Measurements from ENCODE around the gene RHBDD2. TPM values are rescaled to one million over a fixed set of nuclear protein-coding genes. Genes with fewer than 3 reads are reported as not detected.
A peak's percentile ranks its signal among the peaks of the same experiment; 100 is the strongest.
"Not testable (repeated sequence)": the region's sequence is repeated elsewhere in the genome, so short reads cannot be mapped to it uniquely, and the experiment has no call there.

The RHBDD2 gene
- total and polyA plus RNA-seq, 4 experiments from 2014 or later, result 47.1 to 119 (median 80.7) TPM

GRCh38 chr7:75888464-75889222, 9.8 kb downstream of the RHBDD2 start:
- Histone ChIP-seq H3K4me3 (ENCODE audit: low read length in 2 of 2) (no peak overlapping the region), H3K27ac (ENCODE audit: low read depth, low read length) (no peak overlapping the region), H3K4me1 (ENCODE audit: insufficient read depth, low read length) (no peaks in the 10 kb centered on the region), H3K36me3 (ENCODE audit: insufficient read depth, low read length) (peaks cover 37% of the 10 kb centered on the region), H3K9me3 (ENCODE audit: control insufficient read depth in 1 of 2, low read length in 2 of 2) (no peaks in the 10 kb centered on the region), H3K27me3 (ENCODE audit: insufficient read depth, low read length) (no peaks in the 10 kb centered on the region)
- Mint-ChIP-seq H3K27ac (peak overlapping the region in 3 of 7 donors; percentile 35 to 60 (median 60)), H3K27me3 (no peaks in the 10 kb centered on the region), H3K36me3 (peaks cover 31 to 42% of the 10 kb centered on the region in 2 donors), H3K9me3 (peaks cover 0 to 2% (median 0%) of the 10 kb centered on the region in 8 donors), H3K4me3 (peak overlapping the region in 1 of 8 donors; percentile 11), H3K4me1 (peaks cover 0 to 6% (median 0%) of the 10 kb centered on the region in 4 donors)
- intact Hi-C loops (cut with micrococcal nuclease), result no loop called here
- ChIA-PET CTCF (ENCODE audit: partially characterized antibody) (no interaction called here), POLR2A (ENCODE audit: partially characterized antibody) (interaction anchor here (2.3 kb wide), 1 partner anchor 26 kb away, joined by 9 read pairs; the partner anchor contains the start of gene POR)
- DNase-seq, result no peak

GRCh38 chr7:75889223-75889825, 10.5 kb downstream of the RHBDD2 start:
- Mint-ChIP-seq H3K27me3 (no peaks in the 10 kb centered on the region), H3K4me1 (peaks cover 0 to 6% (median 0%) of the 10 kb centered on the region in 4 donors), H3K4me3 (peak overlapping the region in 1 of 8 donors; percentile 11), H3K27ac (peak overlapping the region in 3 of 7 donors; percentile 52 to 60 (median 60)), H3K9me3 (peaks cover 0 to 2% (median 0%) of the 10 kb centered on the region in 8 donors), H3K36me3 (peaks cover 28 to 38% of the 10 kb centered on the region in 2 donors)
- H3K9me3 ChIP-seq (ENCODE audit: control insufficient read depth in 1 of 2, low read length in 2 of 2), result no peaks in the 10 kb centered on the region
- H3K27ac ChIP-seq (ENCODE audit: low read depth, low read length), result no peak overlapping the region
- H3K36me3 ChIP-seq (ENCODE audit: insufficient read depth, low read length), result peaks cover 35% of the 10 kb centered on the region
- no peaks in the 10 kb centered on the region for H3K4me1 ChIP-seq (ENCODE audit: insufficient read depth, low read length)
- intact Hi-C loops (cut with micrococcal nuclease), result no loop called here
- ChIA-PET POLR2A (ENCODE audit: partially characterized antibody) (interaction anchor here (1.2 to 2.3 kb wide), 2 partner anchors 11 to 26 kb away, joined by 5 to 9 read pairs; partner anchors contain the start of genes POR and RHBDD2), CTCF (ENCODE audit: partially characterized antibody) (no interaction called here)
- no peak overlapping the region for H3K4me3 ChIP-seq (ENCODE audit: low read length in 2 of 2)
- H3K27me3 ChIP-seq (ENCODE audit: insufficient read depth, low read length), result no peaks in the 10 kb centered on the region
- DNase-seq, result no peak

GRCh38 chr7:75889826-75890225, 11.0 kb downstream of the RHBDD2 start:
- H3K27me3 ChIP-seq (ENCODE audit: insufficient read depth, low read length), result no peaks in the 10 kb centered on the region
- Mint-ChIP-seq H3K27me3 (no peaks in the 10 kb centered on the region), H3K4me1 (peaks cover 0 to 6% (median 0%) of the 10 kb centered on the region in 4 donors), H3K9me3 (peaks cover 0 to 2% (median 0%) of the 10 kb centered on the region in 8 donors), H3K4me3 (no peak overlapping the region), H3K27ac (peak overlapping the region in 4 of 7 donors; percentile 38 to 60 (median 54)), H3K36me3 (peaks cover 23 to 33% of the 10 kb centered on the region in 2 donors)
- CTCF ChIA-PET (ENCODE audit: partially characterized antibody), result no interaction called here
- DNase-seq, result no peak
- H3K4me3 ChIP-seq (ENCODE audit: low read length in 2 of 2), result no peak overlapping the region
- POLR2A ChIA-PET (ENCODE audit: partially characterized antibody), result interaction anchor here (1.2 to 2.3 kb wide), 2 partner anchors 11 to 25 kb away, joined by 5 to 9 read pairs; partner anchors contain the start of genes POR and RHBDD2
- no peaks in the 10 kb centered on the region for H3K9me3 ChIP-seq (ENCODE audit: control insufficient read depth in 1 of 2, low read length in 2 of 2)
- H3K36me3 ChIP-seq (ENCODE audit: insufficient read depth, low read length), result peaks cover 30% of the 10 kb centered on the region
- intact Hi-C loops (cut with micrococcal nuclease), result no loop called here
- H3K4me1 ChIP-seq (ENCODE audit: insufficient read depth, low read length), result no peaks in the 10 kb centered on the region
- H3K27ac ChIP-seq (ENCODE audit: low read depth, low read length), result no peak overlapping the region

GRCh38 chr7:75891237-75891636, 12.4 kb downstream of the RHBDD2 start:
- H3K27me3 ChIP-seq (ENCODE audit: insufficient read depth, low read length); H3K9me3 Mint-ChIP-seq; H3K4me3 Mint-ChIP-seq; H3K4me1 Mint-ChIP-seq; H3K4me1 ChIP-seq (ENCODE audit: insufficient read depth, low read length); intact Hi-C loops (cut with micrococcal nuclease); H3K27me3 Mint-ChIP-seq; H3K9me3 ChIP-seq (ENCODE audit: control insufficient read depth in 1 of 2, low read length in 2 of 2); DNase-seq; H3K4me3 ChIP-seq (ENCODE audit: low read length in 2 of 2); H3K27ac ChIP-seq (ENCODE audit: low read depth, low read length): not testable (repeated sequence)
- peak overlapping the region in 2 of 7 donors; percentile 1 to 37 for H3K27ac Mint-ChIP-seq
- CTCF ChIA-PET (ENCODE audit: partially characterized antibody), result interaction anchor here (1.0 kb wide), 1 partner anchor 106 kb away, joined by 4 read pairs; no protein-coding TSS in a partner anchor
- H3K36me3 ChIP-seq (ENCODE audit: insufficient read depth, low read length), result peaks cover 17% of the 10 kb centered on the region
- H3K36me3 Mint-ChIP-seq, result peaks cover 16 to 24% of the 10 kb centered on the region in 2 donors
- POLR2A ChIA-PET (ENCODE audit: partially characterized antibody), result interaction anchor here (0.6 to 1.2 kb wide), 3 partner anchors 13 to 1634 kb away, joined by 4 to 5 read pairs (median 5); partner anchors contain the start of gene RHBDD2

- intact Hi-C loops (cut with micrococcal nuclease), result no loop called here
- Histone ChIP-seq H3K4me1 (ENCODE audit: insufficient read depth, low read length) (no peaks in the 10 kb centered on the region), H3K9me3 (ENCODE audit: control insufficient read depth in 1 of 2, low read length in 2 of 2) (no peaks in the 10 kb centered on the region), H3K27me3 (ENCODE audit: insufficient read depth, low read length) (no peaks in the 10 kb centered on the region), H3K4me3 (ENCODE audit: low read length in 2 of 2) (no peak overlapping the region), H3K27ac (ENCODE audit: low read depth, low read length) (no peak overlapping the region), H3K36me3 (ENCODE audit: insufficient read depth, low read length) (peaks cover 13% of the 10 kb centered on the region)
- Mint-ChIP-seq H3K36me3 (peaks cover 14 to 21% of the 10 kb centered on the region in 2 donors), H3K4me1 (peaks cover 0 to 6% (median 0%) of the 10 kb centered on the region in 4 donors), H3K9me3 (peaks cover 0 to 2% (median 0%) of the 10 kb centered on the region in 8 donors), H3K27ac (peak overlapping the region in 1 of 7 donors; percentile 70), H3K4me3 (no peak overlapping the region), H3K27me3 (no peaks in the 10 kb centered on the region)
- ChIA-PET POLR2A (ENCODE audit: partially characterized antibody) (interaction anchor here (1.2 kb wide), 1 partner anchor 13 kb away, joined by 5 read pairs; the partner anchor contains the start of gene RHBDD2), CTCF (ENCODE audit: partially characterized antibody) (interaction anchor here (1.0 kb wide), 1 partner anchor 106 kb away, joined by 4 read pairs; no protein-coding TSS in a partner anchor)
- DNase-seq, result no peak
These were observed 13.1 kb downstream of the RHBDD2 start for GRCh38 chr7:75891815-75892411.

GRCh38 chr7:75892634-75893272, 13.9 kb downstream of the RHBDD2 start:
- CTCF ChIA-PET (ENCODE audit: partially characterized antibody), result no interaction called here
- intact Hi-C loops (cut with micrococcal nuclease), result no loop called here
- Mint-ChIP-seq H3K4me1 (peaks cover 0 to 6% (median 0%) of the 10 kb centered on the region in 4 donors), H3K9me3 (peaks cover 0 to 2% (median 0%) of the 10 kb centered on the region in 8 donors), H3K4me3 (no peak overlapping the region), H3K27ac (peak overlapping the region in 2 of 7 donors; percentile 30 to 78), H3K36me3 (peaks cover 11 to 17% of the 10 kb centered on the region in 2 donors), H3K27me3 (no peaks in the 10 kb centered on the region)
- Histone ChIP-seq H3K27ac (ENCODE audit: low read depth, low read length) (no peak overlapping the region), H3K27me3 (ENCODE audit: insufficient read depth, low read length) (no peaks in the 10 kb centered on the region), H3K4me1 (ENCODE audit: insufficient read depth, low read length) (no peaks in the 10 kb centered on the region), H3K9me3 (ENCODE audit: control insufficient read depth in 1 of 2, low read length in 2 of 2) (no peaks in the 10 kb centered on the region), H3K36me3 (ENCODE audit: insufficient read depth, low read length) (peaks cover 10% of the 10 kb centered on the region), H3K4me3 (ENCODE audit: low read length in 2 of 2) (no peak overlapping the region)
- POLR2A ChIA-PET (ENCODE audit: partially characterized antibody), result no interaction called here
- no peak for DNase-seq
